GM19463 (cell line): ENCODE data around the gene HERC3.

Source experiments
- ATAC-seq: cut with Tn5 transposase; IDR thresholded peaks from one replicate; pipeline ENCODE4 v1.9.1; 2021; ENCODE audit warnings: mild to moderate bottlenecking, moderate library complexity; ENCODE audit not compliant: unreplicated experiment

Gene HERC3

GRCh38 chr4:88659055-88659889 is 67.0 kb downstream of the HERC3 start:
- peak; percentile 98 for ATAC-seq

DNA sequence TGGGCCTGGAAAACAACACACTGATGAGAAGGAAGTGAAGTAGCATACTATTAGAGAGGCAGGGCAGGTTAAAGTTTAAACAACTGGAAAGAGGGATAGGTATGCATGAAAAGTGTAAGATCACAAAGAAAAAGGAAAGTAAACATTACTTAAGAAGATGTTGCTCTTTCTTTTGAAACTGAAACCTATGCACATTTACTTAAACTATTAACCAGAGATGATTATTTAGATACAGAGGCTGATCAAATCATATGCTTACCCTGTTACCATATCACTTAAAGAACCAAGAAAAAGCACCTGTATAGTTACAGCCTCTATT is 67.6 kb downstream of the HERC3 start:
- ATAC-seq: no peak

GRCh38 chr4:88660446-88661294 is 68.4 kb downstream of the HERC3 start:
- ATAC-seq: no peak

GRCh38 chr4:88661739-88662138 is 69.5 kb downstream of the HERC3 start:
- ATAC-seq: no peak

- peak; percentile 76 for ATAC-seq
Observed at GRCh38 chr4:88672987-88673386, 80.7 kb downstream of the HERC3 start.

DNA sequence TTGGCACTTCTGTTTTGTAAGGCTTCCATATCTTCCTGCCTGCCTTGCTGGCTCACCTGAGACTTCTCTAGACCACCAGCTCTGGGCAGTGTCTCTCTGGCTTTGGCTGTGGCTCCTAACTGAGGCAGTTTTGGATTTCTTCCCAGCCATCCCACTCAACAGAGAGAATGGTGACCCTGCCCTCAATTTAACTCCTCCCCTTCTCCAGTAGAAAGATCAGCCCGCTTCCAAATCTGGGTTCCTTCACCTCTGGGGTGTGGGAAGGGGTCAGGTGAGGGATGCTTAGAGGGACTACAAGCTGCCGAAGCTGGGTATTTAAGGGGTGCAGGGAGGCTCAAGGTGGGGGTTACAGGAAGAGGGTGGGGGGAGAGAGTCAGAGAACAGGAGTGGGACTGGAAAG is 81.6 kb downstream of the HERC3 start:
- no peak for ATAC-seq

- no peak for ATAC-seq
Observed at GRCh38 chr4:88674565-88674964, 82.3 kb downstream of the HERC3 start.

DNA sequence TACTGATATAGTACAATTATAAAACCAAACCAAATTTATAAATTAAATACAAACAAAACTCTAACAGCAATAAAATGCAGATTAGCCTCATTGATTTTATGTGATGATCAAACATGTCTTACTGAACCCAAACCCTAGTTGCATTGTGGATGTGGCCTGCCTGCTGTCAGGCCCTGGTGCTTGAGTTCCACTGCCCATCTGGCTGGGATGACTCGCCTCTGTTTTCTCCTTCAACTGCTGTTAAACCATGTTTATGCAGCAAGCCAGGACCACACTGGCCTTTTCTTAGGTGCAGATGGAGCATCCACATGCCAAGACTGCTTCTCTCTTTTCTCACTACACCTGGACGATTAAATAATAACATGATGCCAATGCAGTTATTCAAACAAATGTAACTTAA is 82.7 kb downstream of the HERC3 start:
- ATAC-seq: no peak

DNA sequence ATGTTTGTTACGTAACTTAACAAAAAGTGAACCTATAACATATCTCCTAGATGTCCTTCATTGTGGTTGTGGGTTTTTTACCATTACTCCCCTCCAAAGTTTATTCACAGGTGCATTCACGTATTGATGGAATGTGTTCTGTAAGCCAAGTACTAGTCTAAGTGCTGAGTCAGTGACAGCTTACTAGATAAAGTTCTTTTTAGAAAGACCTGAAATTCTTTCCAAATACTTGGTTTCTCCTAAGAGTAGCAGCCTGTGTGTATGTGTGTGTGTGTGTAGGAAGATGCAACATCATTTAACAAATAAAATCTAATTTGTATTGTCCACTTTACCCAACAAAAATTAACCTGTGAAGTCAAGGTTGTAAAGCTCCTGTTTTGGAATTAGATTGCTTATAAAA is 83.3 kb downstream of the HERC3 start:
- no peak for ATAC-seq

DNA sequence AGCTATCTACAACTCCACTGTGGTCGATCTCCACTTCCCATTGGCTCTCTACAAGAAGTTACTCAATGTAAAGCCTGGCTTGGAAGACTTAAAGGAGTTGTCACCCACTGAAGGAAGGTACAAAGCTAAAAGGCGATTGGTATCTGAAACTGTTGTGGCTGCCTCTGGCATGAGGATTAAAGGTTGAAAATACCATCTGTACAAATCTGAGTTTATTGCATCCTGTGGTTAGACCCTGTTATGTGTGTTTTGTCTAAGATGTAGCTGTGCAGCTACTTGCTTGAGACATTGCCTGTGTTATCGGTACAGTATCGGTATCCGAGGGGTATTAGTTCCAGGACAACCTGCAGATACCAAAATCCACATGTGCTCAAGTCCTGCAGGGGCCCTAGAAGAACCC is 88.9 kb downstream of the HERC3 start:
- no peak for ATAC-seq

DNA sequence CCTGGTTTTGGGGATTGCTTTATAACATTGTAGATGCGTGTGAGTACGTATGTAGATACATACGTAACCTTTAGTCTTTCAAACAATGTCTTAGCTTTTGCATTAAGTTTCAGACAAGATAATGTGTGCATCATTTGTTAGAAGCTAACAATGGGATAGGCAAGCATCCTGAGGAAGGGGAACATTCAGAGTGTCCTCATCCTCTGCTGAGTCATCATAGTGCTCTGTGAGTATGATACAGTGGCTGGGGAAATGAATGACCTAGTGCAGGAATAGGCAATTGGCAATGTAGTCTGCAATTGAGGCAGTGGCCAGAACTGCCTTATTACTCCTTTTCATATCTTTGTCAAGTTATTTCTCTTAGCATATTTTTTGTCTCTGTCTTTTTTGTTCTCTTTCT is 98.1 kb downstream of the HERC3 start:
- ATAC-seq: no peak

DNA sequence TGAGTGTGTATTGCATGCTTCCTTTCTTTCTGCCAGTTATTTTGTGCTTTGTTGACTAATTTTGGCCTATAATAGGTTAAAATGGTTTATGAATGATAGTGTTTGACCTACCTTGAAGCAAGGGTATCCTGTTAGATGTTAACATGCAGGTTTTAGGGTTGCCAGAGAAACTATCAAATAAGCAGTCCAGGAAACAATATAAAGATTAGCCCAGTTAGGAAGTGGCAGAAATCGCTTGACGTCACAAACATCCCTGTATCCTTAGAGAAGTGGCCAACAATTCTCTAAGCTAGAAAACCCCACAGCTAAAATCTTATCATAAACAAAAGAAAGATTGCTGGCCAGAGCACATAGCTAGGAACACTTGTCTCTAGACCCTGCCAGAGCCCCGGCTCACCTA is 101.5 kb downstream of the HERC3 start:
- ATAC-seq: no peak

DNA sequence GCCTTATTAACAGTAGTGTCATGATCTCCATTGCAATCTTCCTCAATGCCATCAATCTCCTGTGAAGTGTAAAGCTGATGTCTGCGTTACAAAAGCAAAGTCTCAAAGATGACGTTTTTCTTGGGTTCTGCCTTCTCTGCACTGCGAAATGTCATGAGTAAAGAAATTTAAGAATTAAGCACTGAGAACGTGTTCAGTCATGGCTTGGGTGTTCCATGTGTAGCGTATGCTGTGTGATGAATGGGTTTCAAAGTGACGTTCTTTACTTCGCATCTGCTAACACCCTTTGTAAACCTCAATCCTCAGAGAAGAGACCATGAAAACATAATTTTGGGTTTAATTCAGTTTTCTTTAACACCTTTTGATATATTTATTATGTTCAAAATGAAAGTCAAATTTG is 104.3 kb downstream of the HERC3 start:
- no peak for ATAC-seq

- ATAC-seq: no peak
Observed at GRCh38 chr4:88697141-88697540, 104.9 kb downstream of the HERC3 start.

- ATAC-seq: peak; percentile 93
Observed at GRCh38 chr4:88697588-88698329, 105.5 kb downstream of the HERC3 start, which contains the start of gene NAP1L5. Gene NAP1L5 (minus strand): TSS chr4:88697829. CDS start chr4:88697754, 75 bp downstream.

DNA sequence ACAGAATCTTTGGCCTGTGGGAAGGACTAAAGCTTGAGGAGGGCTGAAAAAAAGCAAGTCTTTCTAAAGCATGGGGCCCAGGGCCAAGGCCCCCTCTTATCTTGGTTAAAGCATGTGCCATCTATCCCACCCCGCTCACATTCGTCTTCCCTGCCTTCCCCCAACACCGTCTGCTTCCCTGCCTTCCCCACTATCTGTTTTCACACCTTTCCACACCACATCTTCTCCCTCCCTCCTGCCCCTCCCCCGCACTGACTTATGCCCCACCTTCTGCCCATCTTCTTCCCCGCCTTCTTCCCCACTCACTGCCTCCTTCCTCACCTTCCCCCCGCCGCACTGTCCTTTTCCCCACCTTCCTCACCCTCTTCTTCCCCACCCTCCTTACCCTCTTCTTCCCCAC is 106.2 kb downstream of the HERC3 start:
- ATAC-seq: no peak

DNA sequence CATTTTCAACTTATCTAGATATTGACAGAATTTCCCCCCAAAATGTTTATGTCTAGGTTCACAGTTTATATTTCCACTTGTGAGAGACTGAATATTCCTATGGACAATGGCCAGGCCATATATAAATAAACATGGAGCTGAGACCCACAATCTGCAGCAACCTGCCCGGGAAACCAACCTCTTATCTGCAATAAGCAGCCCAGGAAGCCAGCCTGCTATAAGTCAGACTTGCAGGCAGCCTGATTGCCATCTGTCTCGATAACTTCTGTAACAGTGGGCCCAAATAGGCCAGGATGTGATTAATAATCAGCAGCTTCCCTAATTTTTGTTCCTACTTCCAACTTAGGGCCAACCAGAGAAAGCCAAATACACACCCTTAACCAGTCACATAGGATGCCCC is 110.5 kb downstream of the HERC3 start:
- no peak for ATAC-seq

DNA sequence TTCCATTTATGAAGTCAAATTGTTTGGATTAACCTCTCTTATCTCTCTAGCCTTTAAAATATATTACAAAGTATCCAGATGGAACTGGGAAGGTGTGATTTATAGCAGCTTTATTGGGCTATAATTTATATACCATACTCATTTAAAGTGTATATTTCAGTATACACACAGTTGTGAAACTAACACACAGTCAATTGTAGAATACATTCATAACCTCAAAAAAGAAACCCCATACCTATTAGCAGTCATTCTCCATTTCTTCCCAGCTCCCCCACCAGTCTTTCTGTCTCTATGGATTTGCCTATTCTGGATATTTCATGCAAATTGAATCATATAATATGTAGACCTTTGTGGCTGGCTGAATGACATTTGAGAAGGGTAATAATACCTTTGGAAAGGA is 112.9 kb downstream of the HERC3 start:
- no peak for ATAC-seq

- no peak for ATAC-seq
Observed at GRCh38 chr4:88705805-88706492, 113.7 kb downstream of the HERC3 start.

DNA sequence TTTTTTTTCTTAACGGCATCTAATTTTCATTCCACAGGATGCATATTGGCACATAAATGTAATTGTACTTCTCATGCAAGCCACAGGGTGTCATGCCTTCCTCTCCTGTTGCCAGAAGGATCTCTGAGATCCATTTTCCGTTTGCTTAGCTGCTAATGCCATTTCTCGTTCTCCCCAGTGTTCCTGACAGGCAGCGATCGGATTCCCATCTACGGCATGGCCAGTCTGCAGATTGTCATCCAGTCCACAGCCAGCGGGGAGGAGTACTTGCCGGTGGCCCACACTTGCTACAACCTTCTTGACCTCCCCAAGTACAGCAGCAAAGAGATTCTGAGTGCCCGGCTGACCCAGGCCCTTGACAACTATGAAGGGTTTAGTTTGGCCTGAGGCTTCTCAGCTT is 114.3 kb downstream of the HERC3 start:
- ATAC-seq: no peak

- no peak for ATAC-seq
Observed at GRCh38 chr4:88709989-88710388, 117.7 kb downstream of the HERC3 start.
